Lung (tissue), 12 donors: Measurements from ENCODE around the gene TEX30. TPM values are rescaled to one million over a fixed set of nuclear protein-coding genes. Genes with fewer than 3 reads are reported as not detected.
A peak's percentile ranks its signal among the peaks of the same experiment; 100 is the strongest.

ENCODE experiments used
- ATAC-seq: fragments of 200-7000 bp; cut with Tn5 transposase; one replicate; pipeline ENCODE4 v1.9.1; 2020; ENCODE audit warnings: moderate number of reproducible peaks; ENCODE audit not compliant: insufficient read depth, low FRiP score
- DNase-seq, 3 donors: peaks; one replicate each; pipeline ENCODE4 v3.0.0-alpha.2; 2013 to 2017
- H3K27ac ChIP-seq, 2 donors: one replicate each; pipeline ENCODE4 v1.5.1; 2013; ENCODE audit warnings: mild to moderate bottlenecking in 2 of 2, moderate library complexity in 2 of 2, control low read depth in 1 of 2, inconsistent platforms in 1 of 2, low read depth in 1 of 2, low read length in 1 of 2
- H3K27me3 ChIP-seq, 3 donors: one replicate each; pipeline ENCODE4 v1.5.1; 2013; ENCODE audit warnings: low read length in 2 of 3; ENCODE audit not compliant: control insufficient read depth in 3 of 3, insufficient read depth in 3 of 3
- H3K36me3 ChIP-seq, 4 donors: one replicate each; pipeline ENCODE4 v1.5.1; 2013; ENCODE audit warnings: low read length in 4 of 4, mild to moderate bottlenecking in 1 of 4, moderate library complexity in 1 of 4; ENCODE audit not compliant: control insufficient read depth in 4 of 4, insufficient read depth in 4 of 4
- H3K4me1 ChIP-seq, 5 donors: one replicate each; pipeline ENCODE4 v1.5.1; 2013; ENCODE audit warnings: low read length in 5 of 5, mild to moderate bottlenecking in 2 of 5, moderate library complexity in 1 of 5; ENCODE audit not compliant: control insufficient read depth in 5 of 5, insufficient read depth in 5 of 5
- H3K4me3 ChIP-seq: one replicate; pipeline ENCODE4 v1.5.1; 2013; ENCODE audit warnings: mild to moderate bottlenecking, control low read depth, moderate library complexity
- H3K9ac ChIP-seq, 2 donors: one replicate each; pipeline ENCODE4 v1.5.1; 2013; ENCODE audit warnings: low read length in 2 of 2, control low read depth in 1 of 2; ENCODE audit not compliant: insufficient read depth in 1 of 2
- H3K9me3 ChIP-seq, 4 donors: one replicate each; pipeline ENCODE4 v1.5.1; 2013; ENCODE audit warnings: low read length in 3 of 4, mild to moderate bottlenecking in 1 of 4, moderate library complexity in 1 of 4; ENCODE audit not compliant: control insufficient read depth in 4 of 4, insufficient read depth in 3 of 4
- CTCF ChIP-seq: IDR thresholded peaks from 2 replicates; pipeline ENCODE4 v1.5.1; 2012; ENCODE audit warnings: mild to moderate bottlenecking; ENCODE audit errors: control extremely low read depth, extremely low read depth
- WGBS, 2 donors: extraction: QIAGEN DNeasy Blood & Tissue Kit; methylation state at CpG; one replicate each; pipeline ENCODE4 v1.1.7; 2013; 5-methylcytosine and 5-hydroxymethylcytosine counted together
- polyA plus RNA-seq, 2 donors: library from polyadenylated mRNA; stranded (reverse); fragments of 200-250 nt; gene quantifications; one replicate each; pipeline ENCODE4 v1.2.1, GENCODE V29; 2013
- total RNA-seq, 2 donors: library from RNA; depleted of rRNA in 1 of 2; stranded (reverse); fragments of >200 nt in 1 of 2; gene quantifications; one replicate each; pipeline ENCODE4 v1.2.1, GENCODE V29; 2014 to 2021
- donor health status: control.
- donor health status: control.
- donor health status: Bipolar disorder and iron deficiency.
- donor health status: healthy.
- donor health status: DM: yes; HTN: yes; CAD: no.

The TEX30 gene
- total and polyA plus RNA-seq, 4 donors = 5.1 to 12.4 (median 8.6) TPM

- peak; percentile 88 to 90 (median 89) for DNase-seq
- peak overlapping the region; percentile 69 to 85 for H3K9ac ChIP-seq
- WGBS, 2 donors = 2% methylated on average over 54 to 81 of the region's 81 CpGs
- H3K27ac ChIP-seq = peak overlapping the region; percentile 82 to 93
- TF ChIP-seq CTCF = peak; percentile 40
- no peaks in the 10 kb centered on the region for H3K9me3 ChIP-seq
- no peaks in the 10 kb centered on the region for H3K27me3 ChIP-seq
- peaks cover 0 to 28% (median 5%) of the 10 kb centered on the region in 5 donors for H3K4me1 ChIP-seq
- peaks cover 0 to 4% (median 0%) of the 10 kb centered on the region in 4 donors for H3K36me3 ChIP-seq
- peak; percentile 88 for ATAC-seq
- H3K4me3 ChIP-seq = peak overlapping the region; percentile 58
These were observed 26.8 kb upstream of the TEX30 start for GRCh38 chr13:102800145-102801041.

- 1% methylated on average over 65 to 69 of the region's 69 CpGs for WGBS, 2 donors
- Histone ChIP-seq H3K4me1 (peaks cover 0 to 28% (median 5%) of the 10 kb centered on the region in 5 donors), H3K36me3 (no peaks in the 10 kb centered on the region), H3K4me3 (peak overlapping the region; percentile 58), H3K9ac (peak overlapping the region in 1 of 2 donors; percentile 69), H3K27ac (peak overlapping the region; percentile 82 to 93), H3K9me3 (no peaks in the 10 kb centered on the region), H3K27me3 (no peaks in the 10 kb centered on the region)
- DNase-seq = peak in 1 of 3 donors; percentile 56
- peak; percentile 25 for ATAC-seq
- no peak for TF ChIP-seq CTCF
These were observed 26.0 kb upstream of the TEX30 start for GRCh38 chr13:102799426-102800144.

GRCh38 chr13:102798581-102799425, 25.2 kb upstream of the TEX30 start, which contains the start of the genes BIVM and POGLUT2:
TSS of gene BIVM (plus strand) at chr13:102799119. CDS start at chr13:102807268, 8,149 bp downstream.
TSS of gene POGLUT2 (minus strand) at chr13:102798976. CDS start at chr13:102798670, 306 bp downstream.
- 0 to 1% methylated on average over 70 to 72 of the region's 72 CpGs for WGBS, 2 donors
- H3K27ac ChIP-seq = peak within 1 kb of the TSS; percentile 82 to 93
- ATAC-seq (peak; percentile 91), DNase-seq (peak; percentile 91 to 95 (median 92))
- H3K36me3 ChIP-seq = no peaks in the 10 kb centered on the region
- peaks cover 0 to 28% (median 5%) of the 10 kb centered on the region in 5 donors for H3K4me1 ChIP-seq
- H3K9ac ChIP-seq = peak within 1 kb of the TSS; percentile 11 to 68
- no peaks in the 10 kb centered on the region for H3K27me3 ChIP-seq
- H3K4me3 ChIP-seq = peak within 1 kb of the TSS; percentile 58
- H3K9me3 ChIP-seq = no peaks in the 10 kb centered on the region
- no peak for TF ChIP-seq CTCF
